Measurements from ENCODE around the gene GNAI3. TPM values are rescaled to one million over a fixed set of nuclear protein-coding genes. Genes with fewer than 3 reads are reported as not detected.

The GNAI3 gene
- total RNA-seq, 2 donors from 2014 or later, result 3.6 to 4.9 TPM

GRCh38 chr1:109523706-109524105 lies 24.7 kb upstream of the GNAI3 start:
- Histone ChIP-seq H3K27me3 (no peaks in the 10 kb centered on the region), H3K27ac (no peak overlapping the region), H3K4me1 (no peaks in the 10 kb centered on the region), H3K36me3 (replicated peaks in 1 of 2; ENCODE audit: insufficient read depth in 1 of 2, low read depth in 2 of 2) (no peaks in the 10 kb centered on the region), H3K4me3 (no peak overlapping the region), H3K9me3 (no peaks in the 10 kb centered on the region)
- DNase-seq, result no peak
- 76 to 88% methylated on average over 2 of the region's 2 CpGs for WGBS, 2 donors
- TF ChIP-seq POLR2A (IDR thresholded peaks at IDR 0.05) (no peak), CTCF (IDR thresholded peaks at IDR 0.05) (no peak)
- intact Hi-C loops (cut with DNase I), result no loop called here
- ATAC-seq, result no peak

GRCh38 chr1:109527098-109527811 lies 21.2 kb upstream of the GNAI3 start:
- H3K4me3 ChIP-seq, result no peak overlapping the region
- TF ChIP-seq POLR2A (IDR thresholded peaks at IDR 0.05), result no peak
- no peak for TF ChIP-seq CTCF (IDR thresholded peaks at IDR 0.05)
- intact Hi-C loops (cut with DNase I), result loop anchor here (5.0 kb wide), 1 partner anchor 40 kb away; no protein-coding TSS in a partner anchor
- H3K27ac ChIP-seq, result no peak overlapping the region
- peaks cover 5% of the 10 kb centered on the region for H3K4me1 ChIP-seq
- DNase-seq, result no peak
- no peak for ATAC-seq
- WGBS, 2 donors, result 61 to 62% methylated on average over 14 of the region's 14 CpGs
- H3K36me3 ChIP-seq (replicated peaks in 1 of 2; ENCODE audit: insufficient read depth in 1 of 2, low read depth in 2 of 2), result no peaks in the 10 kb centered on the region
- no peaks in the 10 kb centered on the region for H3K27me3 ChIP-seq
- no peaks in the 10 kb centered on the region for H3K9me3 ChIP-seq

- no peak for DNase-seq
- WGBS, 2 donors, result 65 to 80% methylated on average over 6 to 9 of the region's 9 CpGs
- intact Hi-C loops (cut with DNase I), result loop anchor here (5.0 kb wide), 1 partner anchor 41 kb away; no protein-coding TSS in a partner anchor
- no peak for TF ChIP-seq CTCF (IDR thresholded peaks at IDR 0.05)
- no peak for TF ChIP-seq POLR2A (IDR thresholded peaks at IDR 0.05)
- Histone ChIP-seq H3K36me3 (replicated peaks in 1 of 2; ENCODE audit: insufficient read depth in 1 of 2, low read depth in 2 of 2) (no peaks in the 10 kb centered on the region), H3K4me1 (peaks cover 11% of the 10 kb centered on the region), H3K9me3 (no peaks in the 10 kb centered on the region), H3K27me3 (no peaks in the 10 kb centered on the region), H3K27ac (no peak overlapping the region), H3K4me3 (no peak overlapping the region)
- ATAC-seq, result no peak
Measured at GRCh38 chr1:109527846-109528695, 20.3 kb upstream of the GNAI3 start.

GRCh38 chr1:109528712-109529111 lies 19.7 kb upstream of the GNAI3 start:
- no peaks in the 10 kb centered on the region for H3K9me3 ChIP-seq
- ATAC-seq, result no peak
- H3K4me1 ChIP-seq, result peaks cover 11% of the 10 kb centered on the region
- no peak for DNase-seq
- no peak overlapping the region for H3K4me3 ChIP-seq
- no peak overlapping the region for H3K27ac ChIP-seq
- intact Hi-C loops (cut with DNase I), result loop anchor here (5.0 kb wide), 1 partner anchor 41 kb away; no protein-coding TSS in a partner anchor
- 77 to 81% methylated on average over 3 of the region's 3 CpGs for WGBS, 2 donors
- H3K27me3 ChIP-seq, result no peaks in the 10 kb centered on the region
- no peaks in the 10 kb centered on the region for H3K36me3 ChIP-seq (replicated peaks in 1 of 2; ENCODE audit: insufficient read depth in 1 of 2, low read depth in 2 of 2)
- TF ChIP-seq POLR2A (IDR thresholded peaks at IDR 0.05) (no peak), CTCF (IDR thresholded peaks at IDR 0.05) (no peak)

All from body of pancreas (tissue), 4 donors.